ENCODE data around the gene AFF3. TPM values are rescaled to one million over a fixed set of nuclear protein-coding genes. Genes with fewer than 3 reads are reported as not detected.

The AFF3 gene
- total and polyA plus RNA-seq, 10 of the 15 experiments (the other 5 are each of a cell fraction or from before 2014, with no cell fraction given), result 0.26 to 5.5 (median 3.0) TPM

- WGBS (ENCODE audit: insufficient coverage, insufficient replicate concordance, low lambda C conversion rate, missing lambda C conversion rate), result 40% methylated on average over 4 of the region's 4 CpGs
- in situ Hi-C loops (cut with MboI), result no loop called here
- H3K4me3 ChIP-seq, result no peak overlapping the region
- DNase-seq (ENCODE audit: low read depth, low spot score), result no peak
- no peak overlapping the region for H3K9ac ChIP-seq (ENCODE audit: control insufficient read depth, insufficient read depth, low read length)
- FAIRE-seq, result no peak
- SMC1A ChIA-PET (ENCODE audit: uncharacterized antibody, unreplicated experiment), result no interaction called here
- intact Hi-C loops (cut with micrococcal nuclease; ENCODE audit: unreplicated experiment), result no loop called here
- no peak overlapping the region for H3K4me2 ChIP-seq (ENCODE audit: control insufficient read depth, insufficient read depth)
- no peaks in the 10 kb centered on the region for H3K79me2 ChIP-seq (ENCODE audit: control insufficient read depth, insufficient read depth, low read length)
- CTCF ChIA-PET, result no interaction called here
- no peaks in the 10 kb centered on the region for H3K4me1 ChIP-seq (ENCODE audit: control insufficient read depth, insufficient read depth, low read length)
- RAD21 ChIA-PET (ENCODE audit: unreplicated experiment), result no interaction called here
- no peak overlapping the region for H2AFZ ChIP-seq (ENCODE audit: control insufficient read depth, low read depth, low read length)
- H3K27ac ChIP-seq (ENCODE audit: control insufficient read depth, insufficient read depth), result no peak overlapping the region
- POLR2A ChIA-PET, result no interaction called here
- no peak for ATAC-seq
- H4K20me1 ChIP-seq (ENCODE audit: control insufficient read depth, insufficient read depth), result no peaks in the 10 kb centered on the region; the same call in 1 of the 2 replicates
- no TSS peak for BruUV-seq (replicated peaks)
- peaks cover 2% of the 10 kb centered on the region; the same call in 2 of the 3 replicates for H3K9me3 ChIP-seq (replicated peaks; ENCODE audit: control insufficient read depth, insufficient read depth, low read length)
- peaks cover 0 to 3% of the 10 kb centered on the region in 2 experiments; a peak in 2 of 4 replicates for H3K27me3 ChIP-seq (replicated peaks in 1 of 2; ENCODE audit: control insufficient read depth in 2 of 2, insufficient read depth in 2 of 2, low read length in 1 of 2)
- no peak for TF ChIP-seq NR2F1 (conservative IDR thresholded peaks at IDR 0.05)
- no peak for TF ChIP-seq NR2C1 (IDR thresholded peaks at IDR 0.05)
- no peak for TF ChIP-seq IRF3 (IDR thresholded peaks at IDR 0.05)
- no peak for TF ChIP-seq HCFC1 (IDR thresholded peaks at IDR 0.05; ENCODE audit: low read length)
- no peak for TF ChIP-seq BACH1 (IDR thresholded peaks at IDR 0.05; ENCODE audit: borderline replicate concordance)
- no peak for TF ChIP-seq STAT3 (IDR thresholded peaks at IDR 0.05; ENCODE audit: low read depth, low read length)
- no peak for TF ChIP-seq PAX8 (IDR thresholded peaks at IDR 0.05)
- no peak for TF ChIP-seq ELK1 (IDR thresholded peaks at IDR 0.05; ENCODE audit: low read depth, low read length)
- no peaks in the 10 kb centered on the region for H3K36me3 ChIP-seq (ENCODE audit: control insufficient read depth in 2 of 2, insufficient read depth in 2 of 2, low read length in 1 of 2)
These were observed 6.5 kb upstream of the AFF3 start for GRCh38 chr2:100148883-100149282.

All from GM12878 (cell line).